Colonic mucosa (tissue), 4 donors: ENCODE results near the gene ABCD2. TPM values are rescaled to one million over a fixed set of nuclear protein-coding genes. Genes with fewer than 3 reads are reported as not detected.
"Not testable (repeated sequence)": the region's sequence is repeated elsewhere in the genome, so short reads cannot be mapped to it uniquely, and the experiment has no call there.

ENCODE experiments used
- DNase-seq: peaks from one replicate; pipeline ENCODE4 v3.0.0-alpha.2; 2020
- H3K27ac ChIP-seq: fragments of 200-600 bp; one replicate; pipeline ENCODE4 v1.8.0; 2021
- H3K27me3 ChIP-seq: fragments of 200-600 bp; one replicate; pipeline ENCODE4 v1.8.0; 2021
- H3K36me3 ChIP-seq: fragments of 200-600 bp; one replicate; pipeline ENCODE4 v1.8.0; 2021
- H3K4me1 ChIP-seq: fragments of 200-600 bp; one replicate; pipeline ENCODE4 v1.8.0; 2021; ENCODE audit warnings: mild to moderate bottlenecking
- H3K4me3 ChIP-seq: fragments of 200-600 bp; one replicate; pipeline ENCODE4 v1.8.0; 2021
- H3K9ac ChIP-seq, 2 donors: one replicate each; pipeline ENCODE4 v1.7.0; 2013; ENCODE audit warnings: control low read depth in 2 of 2, low read depth in 2 of 2, low read length in 2 of 2
- H3K9me3 ChIP-seq: fragments of 200-600 bp; one replicate; pipeline ENCODE4 v1.8.0; 2021
- CTCF ChIP-seq: fragments of 200-600 bp; IDR thresholded peaks from one replicate; pipeline ENCODE4 v1.8.0; 2022; ENCODE audit warnings: antibody characterized with exemption, mild to moderate bottlenecking
- intact Hi-C: fragments of 100-400 bp; cut with DNase I; formaldehyde crosslinking; loops from one replicate; pipeline ENCODE4 v1.14.1; 2022
- total RNA-seq, 2 donors: library from RNA; stranded (reverse); fragmentation: NEBNext Ultra II Directional in 1 of 2; extraction: Animal tissue kit (Norgen Biotek cat#: 25700) in 1 of 2; gene quantifications; one replicate each; pipeline ENCODE4 v1.2.1, GENCODE V29; 2021
- donor health status: healthy.
- donor health status: DM: no; HTN: no; CAD: no.
- donor health status: DM: no; HTN: no; CAD: no.

The ABCD2 gene
- total RNA-seq, 2 donors from 2014 or later: 0.17 to 0.19 TPM

DNA sequence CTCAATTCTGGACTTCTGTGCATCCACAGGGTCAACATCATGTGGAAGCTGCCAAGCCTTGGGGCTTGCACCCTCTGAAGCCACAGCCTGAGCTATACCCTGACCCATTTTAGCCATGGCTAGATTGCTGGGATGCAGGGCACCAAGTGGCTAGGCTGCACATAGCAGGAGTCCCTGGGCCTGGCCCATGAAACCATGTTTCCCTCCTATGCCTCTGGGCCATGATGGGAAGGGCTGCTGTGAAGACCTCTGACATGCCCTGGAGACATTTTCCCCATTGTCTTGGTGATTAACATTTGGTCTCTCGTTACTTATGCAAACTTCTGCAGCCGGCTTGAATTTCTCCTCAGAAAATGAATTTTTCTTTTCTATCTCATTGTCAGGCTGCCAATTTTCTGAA, 92.6 kb downstream of the ABCD2 start:
- no peak overlapping the region for H3K9ac ChIP-seq
- H3K4me3 ChIP-seq: no peak overlapping the region
- intact Hi-C loops: no loop called here
- no peak for TF ChIP-seq CTCF
- no peaks in the 10 kb centered on the region for H3K27me3 ChIP-seq
- no peak for DNase-seq
- H3K4me1 ChIP-seq: no peaks in the 10 kb centered on the region
- no peaks in the 10 kb centered on the region for H3K36me3 ChIP-seq
- no peaks in the 10 kb centered on the region for H3K9me3 ChIP-seq
- no peak overlapping the region for H3K27ac ChIP-seq

GRCh38 chr12:39522167-39522566, 97.4 kb downstream of the ABCD2 start:
- intact Hi-C loops, H3K9me3 ChIP-seq, H3K4me3 ChIP-seq, H3K36me3 ChIP-seq, H3K27me3 ChIP-seq, H3K9ac ChIP-seq, H3K27ac ChIP-seq, DNase-seq, H3K4me1 ChIP-seq: not testable (repeated sequence)

DNA sequence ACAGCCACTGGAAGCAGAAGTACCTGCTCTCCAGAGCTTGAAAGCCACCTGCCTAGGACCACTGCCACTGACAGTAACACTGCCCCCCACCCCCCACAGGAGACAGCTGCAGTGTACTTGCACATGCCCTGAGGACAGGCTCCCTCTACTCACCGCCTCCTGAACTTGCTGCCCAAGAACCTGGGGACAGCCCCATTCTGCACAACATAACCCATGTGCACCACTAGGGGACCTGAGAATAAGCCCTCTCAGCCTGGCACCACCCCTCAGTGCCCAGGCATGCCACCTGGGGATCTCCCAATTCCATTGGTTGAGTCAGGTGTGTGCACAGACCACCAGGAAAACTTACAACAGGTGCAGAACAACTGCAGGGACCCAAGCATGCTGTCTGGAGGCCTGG, 109.6 kb downstream of the ABCD2 start:
- H3K4me1 ChIP-seq: no peaks in the 10 kb centered on the region
- intact Hi-C loops: no loop called here
- DNase-seq: no peak
- H3K27ac ChIP-seq: no peak overlapping the region
- H3K4me3 ChIP-seq: no peak overlapping the region
- no peaks in the 10 kb centered on the region for H3K27me3 ChIP-seq
- H3K36me3 ChIP-seq: no peaks in the 10 kb centered on the region
- H3K9me3 ChIP-seq: no peaks in the 10 kb centered on the region
- TF ChIP-seq CTCF: no peak
- no peak overlapping the region for H3K9ac ChIP-seq

DNA sequence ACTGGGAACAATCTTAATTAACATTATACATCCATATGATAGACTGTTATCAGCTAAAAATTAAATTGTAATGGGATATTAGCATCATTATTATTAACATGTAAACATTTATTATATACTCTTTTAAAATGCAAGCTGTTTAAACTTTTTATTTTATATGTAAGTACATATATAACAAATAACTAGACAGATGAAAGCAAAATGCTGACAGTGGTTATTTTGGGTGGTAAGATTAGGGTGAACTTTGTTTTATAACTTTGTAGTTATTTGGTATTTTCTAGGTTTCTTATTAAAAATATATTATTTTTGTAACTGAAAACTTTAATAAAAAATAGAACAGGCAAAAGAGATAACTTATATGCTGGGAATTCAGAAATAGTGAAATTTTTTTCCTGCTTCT, 114.0 kb downstream of the ABCD2 start:
- Histone ChIP-seq H3K27ac (no peak overlapping the region), H3K9ac (no peak overlapping the region), H3K27me3 (no peaks in the 10 kb centered on the region), H3K4me3 (no peak overlapping the region), H3K36me3 (no peaks in the 10 kb centered on the region), H3K4me1 (no peaks in the 10 kb centered on the region), H3K9me3 (no peaks in the 10 kb centered on the region)
- intact Hi-C loops: no loop called here
- DNase-seq: no peak
- no peak for TF ChIP-seq CTCF

DNA sequence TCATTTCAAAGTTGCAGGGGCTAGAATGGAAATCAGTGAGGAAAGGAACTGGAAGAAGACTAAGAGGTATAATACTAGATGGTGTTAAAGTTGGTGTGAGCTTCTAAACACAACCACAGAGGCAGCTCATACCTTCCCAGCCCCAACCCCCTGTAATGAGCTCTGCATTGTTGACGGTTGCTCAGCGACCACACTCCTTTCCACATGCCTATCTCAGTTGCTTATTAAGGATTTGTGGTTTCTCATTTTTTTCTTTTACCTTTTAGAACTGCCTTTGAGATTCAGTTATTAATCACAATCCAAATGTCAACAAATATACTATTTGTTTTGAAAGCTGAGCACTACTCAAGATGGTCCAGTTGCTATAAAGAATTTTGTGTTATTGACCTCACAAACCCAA, 114.6 kb downstream of the ABCD2 start:
- no peaks in the 10 kb centered on the region for H3K27me3 ChIP-seq
- no peaks in the 10 kb centered on the region for H3K4me1 ChIP-seq
- H3K9ac ChIP-seq: no peak overlapping the region
- no peaks in the 10 kb centered on the region for H3K36me3 ChIP-seq
- no peak for TF ChIP-seq CTCF
- no peak overlapping the region for H3K27ac ChIP-seq
- no peak overlapping the region for H3K4me3 ChIP-seq
- no peaks in the 10 kb centered on the region for H3K9me3 ChIP-seq
- intact Hi-C loops: no loop called here
- DNase-seq: no peak

DNA sequence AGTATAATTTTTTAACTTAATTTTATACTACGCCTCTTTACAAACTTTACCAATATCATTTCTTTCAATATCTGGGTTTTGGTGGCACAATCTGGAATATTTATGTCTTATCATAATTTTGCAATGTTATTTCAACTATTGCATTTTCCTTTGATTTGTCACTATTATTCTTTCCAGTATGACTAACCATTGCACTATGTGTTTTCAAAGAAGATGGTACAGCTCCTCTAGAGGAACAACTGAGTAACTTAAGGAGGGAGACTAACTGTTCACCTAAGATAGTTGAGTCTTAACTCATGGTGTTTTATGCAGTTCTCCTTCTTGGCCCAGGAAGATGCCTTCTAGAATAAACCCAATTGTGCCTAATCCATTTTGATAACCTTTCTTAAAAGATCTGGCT, 116.2 kb downstream of the ABCD2 start:
- H3K27me3 ChIP-seq: no peaks in the 10 kb centered on the region
- DNase-seq: no peak
- H3K4me3 ChIP-seq: no peak overlapping the region
- H3K9ac ChIP-seq: no peak overlapping the region
- H3K9me3 ChIP-seq: no peaks in the 10 kb centered on the region
- no peak overlapping the region for H3K27ac ChIP-seq
- intact Hi-C loops: no loop called here
- no peak for TF ChIP-seq CTCF
- no peaks in the 10 kb centered on the region for H3K4me1 ChIP-seq
- H3K36me3 ChIP-seq: no peaks in the 10 kb centered on the region
